T-helper 1 cell treated with Interleukin-12 subunit alpha and Interleukin-12 subunit beta and Interleukin-4 antibody, amounts not matched to agents 30 ng/mL and 1 ng/mL, for 36 hours (primary cell): Measurements from ENCODE around the gene DUSP23. TPM values are rescaled to one million over a fixed set of nuclear protein-coding genes. Genes with fewer than 3 reads are reported as not detected.

ENCODE experiments used
- intact Hi-C: fragments of 100-400 bp; cut with micrococcal nuclease; formaldehyde crosslinking; loops from one replicate; pipeline ENCODE4 v1.15.1; 2024
- total RNA-seq: library from RNA; stranded (reverse); gene quantifications from 2 replicates; pipeline ENCODE4 v1.2.3, GENCODE V29; 2022

Gene DUSP23
- total RNA-seq, 1 donor from 2014 or later: 12.8 TPM

DNA sequence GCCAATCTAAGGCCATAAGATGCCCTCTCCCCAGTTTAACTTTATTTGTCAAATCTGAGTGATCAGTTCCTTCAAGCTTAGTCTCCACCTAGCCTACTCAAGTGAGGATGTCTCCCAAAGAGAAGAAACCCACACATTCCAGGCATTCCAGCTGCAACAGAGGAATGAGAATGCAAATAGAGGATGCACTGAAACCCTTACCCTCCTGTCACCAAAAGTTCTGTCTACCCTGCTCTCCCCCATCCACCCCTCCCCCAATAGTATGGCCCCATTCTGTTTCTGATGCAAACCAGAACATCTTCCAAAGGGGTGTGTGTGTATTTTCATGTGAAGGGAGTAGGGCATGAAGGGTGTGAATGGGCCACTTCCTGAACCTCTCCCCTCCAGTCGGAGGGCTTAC is 3.0 kb downstream of the DUSP23 start:
- intact Hi-C loops: loop anchor here (5.0 kb wide), 2 partner anchors 479 to 706 kb away; partner anchors contain the start of genes AIM2 and DCAF8

DNA sequence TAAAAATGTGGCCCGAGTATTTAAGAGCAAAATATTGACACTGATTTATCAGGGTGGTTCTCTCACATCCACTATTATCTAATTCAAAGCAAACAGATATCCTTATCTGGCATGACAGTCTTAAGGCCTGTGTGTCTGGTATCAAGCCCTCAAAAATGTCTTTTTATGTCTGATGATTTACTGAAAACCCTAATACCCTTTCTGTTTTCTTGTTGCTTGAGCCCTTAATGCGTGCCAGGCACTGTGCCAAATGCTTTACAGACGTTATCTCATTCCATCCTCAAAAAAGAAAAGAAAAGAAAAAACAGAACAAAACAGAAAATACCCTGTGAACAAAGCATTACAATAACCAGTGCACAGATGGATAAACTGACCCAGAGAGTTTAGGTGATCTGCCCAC is 5.7 kb downstream of the DUSP23 start:
- intact Hi-C loops: no loop called here

DNA sequence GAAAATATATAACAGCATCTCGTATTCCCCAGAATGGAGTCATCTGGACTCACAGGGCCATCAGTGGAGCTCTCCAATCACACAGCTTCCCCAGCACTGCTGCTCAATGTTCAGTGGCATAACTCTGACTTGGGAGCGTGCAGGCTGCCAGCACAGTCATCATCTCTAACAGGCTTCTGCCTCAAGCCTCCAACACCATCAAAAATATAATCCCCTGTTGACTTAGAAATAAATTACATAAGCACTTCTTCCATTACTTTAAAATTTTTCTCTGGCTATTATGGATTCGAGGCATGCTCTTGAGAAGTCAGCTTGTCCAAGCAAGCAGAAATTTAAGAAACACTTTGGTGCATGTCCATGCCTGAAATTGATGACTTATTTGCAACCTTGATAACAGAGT is 6.2 kb downstream of the DUSP23 start:
- intact Hi-C loops: no loop called here

DNA sequence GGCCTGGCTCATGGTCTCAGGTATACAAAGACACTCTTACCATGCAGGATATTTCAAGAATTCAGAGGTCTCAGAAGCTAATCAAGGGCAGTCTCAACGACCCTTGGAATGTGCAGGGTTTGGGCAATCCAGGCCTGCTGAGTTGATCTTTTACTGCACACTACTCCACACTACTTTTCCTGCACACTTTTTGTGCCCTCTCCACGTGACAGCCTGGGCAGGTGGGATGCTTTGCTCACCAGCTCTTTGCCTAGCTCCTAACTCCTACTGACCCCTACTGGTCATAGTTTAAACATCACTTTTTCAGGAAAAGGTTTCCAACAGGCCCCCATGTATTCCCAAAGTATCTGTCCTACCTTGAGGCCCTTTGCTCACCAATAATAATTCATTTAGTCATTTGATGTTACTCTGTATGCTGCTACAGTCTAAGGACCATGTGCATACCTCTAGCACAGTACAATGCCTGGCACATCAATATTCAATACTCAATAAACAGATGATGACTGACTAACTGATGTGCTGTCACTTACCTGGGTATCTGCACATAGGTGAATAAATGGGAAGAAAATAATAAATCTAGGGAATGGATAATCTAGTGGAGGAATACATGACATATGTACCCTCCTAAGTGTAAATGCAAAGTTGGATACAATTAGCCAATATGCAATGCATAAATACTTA is 9.6 kb downstream of the DUSP23 start:
- intact Hi-C loops: no loop called here

DNA sequence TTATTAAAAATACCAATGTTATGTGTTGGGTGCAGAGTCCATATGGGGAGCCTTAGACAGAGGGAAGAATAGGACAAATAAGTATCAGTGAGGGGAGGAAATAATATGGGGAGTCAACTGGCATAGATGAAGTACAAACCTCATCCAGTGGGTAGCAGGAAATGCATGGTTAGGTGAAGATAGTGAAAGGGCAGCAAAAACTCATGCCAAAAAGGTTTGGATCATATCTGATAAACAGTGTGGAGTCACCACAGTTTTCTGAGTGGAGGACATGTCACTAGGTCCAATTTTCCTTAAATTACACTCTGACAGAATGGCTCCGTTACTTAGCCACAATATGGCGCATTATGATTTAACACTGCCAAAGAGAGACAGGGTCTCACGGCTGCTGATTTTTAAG is 10.3 kb downstream of the DUSP23 start:
- intact Hi-C loops: no loop called here

DNA sequence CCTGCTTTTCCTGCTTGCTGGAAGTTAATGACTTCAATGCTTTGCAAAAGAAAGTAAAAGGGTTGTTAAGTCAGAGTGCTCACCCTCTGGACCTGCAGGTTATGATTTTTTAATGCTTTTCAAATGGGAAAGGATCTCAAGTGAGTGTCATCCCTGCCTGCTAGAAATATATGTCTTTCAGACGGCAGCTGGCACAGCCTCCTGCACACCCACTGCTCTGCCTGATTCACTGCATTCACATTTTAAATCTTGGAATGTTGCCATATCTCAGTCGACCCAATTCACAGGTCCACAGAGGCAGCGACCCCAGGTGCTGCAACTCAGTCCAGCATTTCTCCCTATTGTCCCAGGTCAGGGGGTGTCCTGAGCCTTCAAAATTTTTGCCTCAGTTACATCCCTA is 10.7 kb downstream of the DUSP23 start:
- intact Hi-C loops: no loop called here

DNA sequence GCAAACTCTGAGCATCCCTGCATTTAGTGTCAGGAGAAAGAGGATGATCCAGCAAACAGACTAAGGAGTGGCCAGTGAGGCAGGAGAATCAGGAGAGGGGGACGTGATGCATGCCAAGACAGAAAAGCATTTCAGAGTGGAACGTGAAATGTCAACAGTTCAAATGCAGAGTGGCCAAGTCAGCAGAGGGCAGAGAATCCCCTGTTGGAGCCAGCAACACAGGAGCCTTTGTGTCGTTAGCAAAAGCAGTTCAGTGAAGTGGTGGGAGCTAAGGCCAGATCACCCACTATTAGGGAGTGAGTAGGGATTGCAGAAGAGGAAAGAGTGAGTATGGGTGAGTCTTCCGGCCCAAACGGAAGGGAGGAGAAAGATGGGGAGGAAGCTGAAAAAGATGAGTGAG is 14.8 kb downstream of the DUSP23 start:
- intact Hi-C loops: no loop called here

DNA sequence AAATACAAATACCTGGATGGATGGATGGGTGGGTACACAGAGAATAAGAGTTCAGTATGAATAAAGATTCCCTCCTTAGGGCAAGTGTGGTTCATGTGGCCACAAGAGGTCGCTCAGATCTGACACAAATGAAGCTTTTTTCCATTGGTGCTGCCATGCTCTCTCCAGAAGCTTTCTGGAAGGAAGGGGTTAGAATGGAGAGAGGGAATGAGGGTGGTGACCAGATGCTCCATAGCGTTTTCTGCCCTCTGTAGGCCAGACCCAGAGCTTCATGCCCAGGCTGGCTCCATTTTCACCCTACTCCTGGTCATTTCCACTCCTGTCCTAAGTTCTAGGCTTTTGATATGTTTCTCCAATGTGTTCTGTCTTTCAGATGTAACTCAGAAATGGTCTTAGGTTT is 18.1 kb downstream of the DUSP23 start:
- intact Hi-C loops: loop anchor here (1.0 kb wide), 5 partner anchors 19 to 232 kb away; partner anchors contain the start of genes DUSP23, PIGM and SLAMF8

DNA sequence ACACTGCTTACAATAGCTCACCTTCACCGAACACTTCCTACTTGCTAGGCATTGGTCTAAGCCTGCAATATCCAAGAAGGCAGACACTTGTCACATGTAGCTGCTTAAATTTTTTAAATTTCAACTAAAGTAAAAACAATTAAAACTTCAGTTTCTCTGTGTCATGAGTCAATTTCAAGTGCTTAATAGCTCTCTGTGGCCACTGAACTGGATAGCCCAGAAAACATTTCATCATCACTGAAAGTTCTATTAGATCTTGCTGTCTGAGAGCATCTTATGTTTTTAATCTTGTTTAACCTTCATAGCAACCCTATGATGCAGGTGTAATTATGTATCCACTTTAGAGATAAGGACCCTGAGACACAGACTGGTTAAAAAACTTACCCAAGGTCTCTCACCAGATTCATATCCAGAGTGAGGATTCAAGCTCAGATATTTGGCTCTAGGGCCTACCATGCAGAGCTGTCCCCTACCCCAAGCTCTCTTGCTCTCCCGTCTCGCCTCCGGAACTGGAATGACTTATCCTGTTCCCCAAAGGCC is 18.8 kb downstream of the DUSP23 start:
- intact Hi-C loops: loop anchor here (1.0 kb wide), 2 partner anchors 27 to 208 kb away; partner anchors contain the start of gene SLAMF8

DNA sequence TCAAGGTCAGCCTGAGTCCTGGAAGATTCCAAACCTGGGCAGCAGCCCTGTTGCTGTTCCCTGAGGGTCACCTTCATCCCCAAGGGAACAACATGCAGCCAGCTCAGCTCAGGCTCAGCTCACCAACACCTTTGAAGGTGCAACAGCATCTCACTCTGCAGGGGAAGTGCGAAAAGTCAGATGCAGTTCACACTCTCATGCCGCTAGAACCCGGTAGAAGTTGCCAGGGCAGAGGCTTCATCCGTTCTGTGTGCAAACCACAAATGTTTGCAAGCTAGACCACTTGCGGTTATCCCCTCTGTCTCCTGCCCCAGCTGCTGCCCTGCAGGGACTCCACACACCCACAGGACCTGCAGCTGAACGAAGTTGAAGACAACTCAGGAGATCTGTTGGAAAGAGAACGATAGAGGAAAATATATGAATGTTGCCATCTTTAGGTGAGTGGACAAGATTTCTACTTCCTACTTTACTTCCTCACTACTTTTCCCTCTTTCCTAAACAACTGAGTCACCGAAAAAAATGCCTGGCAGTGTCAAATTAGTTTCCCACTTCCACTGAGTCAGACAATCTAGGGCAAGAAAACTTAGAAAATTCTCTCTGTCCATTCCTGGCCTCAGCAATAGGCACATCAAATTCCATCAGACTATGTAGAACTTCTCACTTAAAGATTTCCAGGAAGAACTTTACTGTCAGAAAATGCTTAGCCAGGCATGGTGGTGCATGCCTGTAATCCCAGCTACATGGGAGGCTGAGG is 19.6 kb downstream of the DUSP23 start:
- intact Hi-C loops: no loop called here

DNA sequence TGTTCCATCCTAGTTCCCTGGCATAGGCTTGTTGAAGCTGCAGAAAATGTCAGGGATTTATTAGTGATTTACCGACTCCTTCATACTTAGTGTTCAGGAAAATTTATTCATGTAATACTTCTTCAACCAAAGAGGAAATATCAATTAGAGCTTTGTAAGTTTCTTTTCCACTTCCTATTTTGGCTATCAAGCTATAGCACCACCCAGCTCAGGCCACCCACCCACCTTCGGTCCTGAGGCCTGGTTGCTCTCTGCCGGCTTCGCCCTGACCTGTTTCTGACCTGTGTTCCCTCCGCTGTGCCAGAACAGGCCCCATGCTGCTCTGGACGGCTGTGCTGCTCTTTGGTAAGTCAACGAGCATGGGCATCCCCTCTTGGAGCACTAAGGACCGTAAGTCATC is 21.3 kb downstream of the DUSP23 start, which contains the start of gene FCRL6:
TSS of gene FCRL6 (plus strand) at position 250 of the 400 bp plus-strand sequence. CDS start at position 315, 65 bp downstream.
- intact Hi-C loops: no loop called here

DNA sequence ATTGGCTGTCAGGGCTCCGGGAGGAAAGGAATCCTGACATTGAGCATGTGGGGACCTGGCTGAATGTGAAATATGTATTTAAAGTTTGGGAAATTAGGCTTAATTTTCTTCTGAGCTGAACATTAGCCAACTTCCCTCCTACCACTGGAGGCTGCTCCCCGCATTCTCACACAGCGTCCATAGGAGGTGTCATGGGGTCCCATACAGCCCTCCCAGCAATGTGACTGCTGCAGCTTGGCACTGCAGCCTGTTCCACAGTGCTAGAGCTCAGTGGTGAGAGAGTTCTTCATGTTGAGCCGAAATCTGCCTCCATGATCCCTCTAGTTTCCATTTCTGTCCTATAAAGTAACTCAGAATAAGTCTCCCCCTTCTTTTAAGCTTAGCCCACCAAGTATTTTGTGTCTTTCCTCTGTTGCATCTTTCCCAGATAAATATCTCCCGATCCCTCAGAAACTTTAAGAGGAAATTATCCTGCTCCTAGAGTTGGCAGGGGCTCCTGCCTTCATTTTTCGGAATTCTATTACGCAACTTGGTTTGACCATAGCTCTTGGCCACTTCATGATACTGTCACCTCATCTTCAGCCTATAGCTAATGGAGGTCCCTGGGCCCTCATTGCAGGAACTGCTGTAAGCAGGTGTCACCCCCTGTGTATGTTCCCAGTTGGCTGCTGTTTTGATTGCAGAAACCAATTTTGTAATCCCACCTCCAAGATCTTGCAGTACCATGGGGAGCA is 23.4 kb downstream of the DUSP23 start:
- intact Hi-C loops: no loop called here

DNA sequence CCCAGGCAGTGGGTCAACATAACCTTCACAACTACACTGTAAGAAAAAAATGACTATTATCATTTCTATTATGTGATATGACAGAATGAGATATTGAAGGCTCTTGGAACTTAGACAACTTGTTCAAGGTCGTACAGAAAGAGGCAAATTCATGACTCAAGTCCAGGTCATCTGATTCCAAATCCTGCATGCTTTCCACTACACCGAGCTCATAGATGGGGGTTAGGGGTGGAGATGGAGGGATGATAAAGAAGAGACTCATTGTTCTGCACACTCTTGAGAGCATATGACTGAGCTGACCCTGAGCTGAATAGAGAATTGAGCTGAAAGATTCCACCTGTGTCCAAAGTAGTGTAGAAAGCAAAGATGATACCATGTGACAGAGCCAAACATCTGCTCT is 24.2 kb downstream of the DUSP23 start:
- intact Hi-C loops: no loop called here

DNA sequence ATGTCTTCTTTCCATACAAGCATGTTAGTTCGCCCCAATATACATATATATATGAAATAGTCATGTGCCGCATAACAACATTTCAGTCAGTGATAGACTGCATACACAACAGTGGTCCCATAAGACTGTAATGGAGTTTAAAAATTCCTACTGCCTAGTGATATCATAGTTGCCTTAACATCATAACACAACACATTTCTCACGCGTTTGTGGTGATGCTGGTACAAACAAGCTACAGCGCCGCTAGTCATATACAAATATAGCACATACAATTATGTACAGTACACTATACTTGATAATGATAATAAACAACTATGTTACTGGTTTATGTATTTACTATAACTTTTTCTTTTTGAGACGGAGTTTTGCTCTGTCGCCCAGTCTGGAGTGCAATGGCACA is 35.2 kb downstream of the DUSP23 start:
- intact Hi-C loops: loop anchor here (5.0 kb wide), 1 partner anchor 36 kb away; no protein-coding TSS in a partner anchor

DNA sequence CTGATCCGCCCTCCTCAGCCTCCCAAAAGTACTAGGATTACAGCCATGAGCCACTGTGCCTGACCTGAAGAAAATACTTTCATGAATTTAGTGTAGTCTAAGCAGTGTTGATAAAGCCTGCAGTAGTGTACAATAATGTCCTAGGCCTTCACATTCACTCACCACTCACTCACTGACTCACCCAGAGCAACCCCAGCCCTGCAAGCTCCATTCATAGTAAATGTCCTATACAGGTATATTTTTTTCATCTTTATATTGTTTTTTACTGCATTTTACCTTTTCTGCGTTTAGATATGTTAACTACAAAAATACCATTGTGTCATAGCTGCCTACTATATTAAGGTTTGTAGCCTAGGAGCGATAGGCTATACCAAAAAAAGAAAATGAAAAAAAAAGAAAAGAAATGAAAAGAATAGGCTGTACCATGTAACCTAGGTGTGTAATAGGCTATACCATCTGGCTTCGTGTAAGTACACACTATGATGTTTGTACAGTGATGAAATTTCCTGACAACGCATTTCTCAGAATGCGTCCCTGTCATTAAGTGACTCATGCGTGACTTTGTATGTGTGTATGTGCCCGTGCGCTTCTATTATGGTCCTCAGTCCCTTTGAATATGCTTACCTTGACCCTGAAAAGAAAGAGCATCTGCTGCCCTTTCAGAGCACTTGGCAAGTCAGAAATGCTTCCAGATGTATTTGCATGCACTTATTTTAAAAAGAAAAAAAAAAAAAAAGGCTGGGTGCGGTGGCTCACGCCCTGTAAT is 36.7 kb downstream of the DUSP23 start:
- intact Hi-C loops: loop anchor here (5.0 kb wide), 1 partner anchor 35 kb away; no protein-coding TSS in a partner anchor

DNA sequence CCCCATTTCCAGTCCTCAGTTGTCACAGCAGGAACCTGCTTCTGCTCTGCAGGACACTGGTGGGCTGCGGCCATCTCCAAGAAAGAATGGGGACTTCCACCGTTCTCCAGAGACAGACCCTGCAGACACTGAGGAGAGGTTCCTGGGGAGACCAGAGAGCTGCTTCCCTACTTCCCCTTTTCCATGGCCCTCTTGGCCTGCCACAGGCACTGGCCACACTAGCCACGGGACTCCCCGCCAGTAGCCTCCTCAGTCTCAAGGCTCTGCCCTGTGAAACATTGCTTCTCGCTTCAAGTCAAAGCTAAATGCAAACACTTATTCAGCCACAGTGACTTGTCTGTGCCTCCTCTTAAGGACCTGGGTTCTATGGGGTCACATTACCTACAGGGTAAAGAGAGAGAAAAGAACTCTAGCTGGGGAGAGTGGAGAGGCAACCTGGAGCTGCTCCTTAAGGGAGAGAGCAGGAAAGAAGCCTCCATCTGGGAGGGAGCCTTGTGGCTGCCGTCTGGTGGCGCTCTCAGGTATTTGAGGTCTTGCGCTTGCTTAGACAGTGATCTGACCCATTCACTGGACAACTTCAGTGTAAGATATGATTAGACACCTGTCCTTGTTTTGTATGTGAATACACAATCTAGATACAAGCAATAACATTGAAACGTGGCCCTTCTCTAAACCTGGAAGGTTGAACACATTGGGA is 40.6 kb downstream of the DUSP23 start:
- intact Hi-C loops: no loop called here

DNA sequence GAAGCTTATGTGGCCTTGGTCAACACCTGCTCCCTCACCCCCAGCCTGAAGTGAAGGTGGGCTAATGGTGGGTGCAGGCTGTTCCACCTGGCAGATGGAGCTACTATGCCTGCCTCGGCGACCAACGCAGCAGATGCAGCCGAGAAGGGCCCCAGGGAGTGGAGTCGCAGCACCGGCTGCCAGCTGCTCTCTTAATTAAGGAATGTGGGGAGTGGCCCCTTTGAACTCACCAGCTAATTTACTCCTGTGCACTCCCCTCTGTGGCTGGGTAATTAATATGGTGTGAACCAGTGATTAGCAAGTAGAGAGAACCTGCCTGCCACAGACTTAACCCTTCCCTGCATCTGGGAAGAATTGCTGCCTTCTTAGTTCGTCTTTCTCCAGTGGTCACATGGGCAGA is 42.6 kb downstream of the DUSP23 start:
- intact Hi-C loops: no loop called here

DNA sequence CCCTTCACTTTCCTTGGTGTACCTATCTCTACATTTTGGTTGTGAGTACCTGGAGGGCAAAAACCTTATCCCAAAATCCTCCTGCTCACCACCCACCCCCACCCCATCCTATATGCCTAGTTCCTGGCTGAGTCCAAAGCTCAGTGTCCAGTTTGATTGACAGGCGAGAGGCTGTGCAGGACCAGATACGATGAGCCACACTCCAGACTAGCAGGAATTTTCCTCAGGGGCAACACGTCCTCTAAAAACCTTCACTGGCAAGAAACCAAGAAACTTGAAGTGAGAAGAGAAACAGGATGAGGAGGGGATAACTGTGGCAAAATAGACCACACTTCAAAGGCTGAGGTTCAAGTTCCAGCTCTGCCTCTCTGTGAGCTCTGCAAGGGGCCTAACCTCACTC is 44.8 kb downstream of the DUSP23 start:
- intact Hi-C loops: no loop called here

DNA sequence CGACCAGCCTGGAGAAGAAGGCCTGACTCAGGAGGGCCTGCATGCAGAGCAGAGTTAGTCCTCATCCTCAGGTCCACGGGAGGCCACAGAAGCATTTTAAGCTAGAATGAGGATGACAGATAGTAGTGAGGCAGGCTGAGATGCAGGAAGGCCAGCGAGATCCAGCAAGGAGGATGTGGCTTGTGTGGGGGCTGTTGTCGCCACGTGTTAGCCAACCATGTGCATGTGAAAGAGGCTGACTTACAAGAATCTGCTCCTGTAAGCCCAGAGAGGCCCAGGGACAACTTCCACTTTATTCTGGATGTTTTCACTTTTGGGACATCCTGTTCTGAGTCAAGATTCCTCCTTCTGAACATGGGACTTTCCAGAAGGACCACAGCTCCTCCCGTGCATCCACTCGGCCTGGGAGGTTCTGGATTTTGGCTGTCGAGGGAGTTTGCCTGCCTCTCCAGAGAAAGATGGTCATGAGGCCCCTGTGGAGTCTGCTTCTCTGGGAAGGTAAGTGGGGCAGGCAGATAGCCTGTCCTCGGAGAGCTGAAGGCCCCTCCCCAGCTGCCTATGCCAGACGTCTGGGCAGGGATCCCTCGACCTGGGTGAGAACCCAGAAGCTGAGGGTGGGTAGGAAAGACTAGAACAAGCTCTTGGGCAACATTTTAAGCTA is 45.8 kb downstream of the DUSP23 start, which contains the start of gene SLAMF8:
TSS of gene SLAMF8 (plus strand) at position 433 of the 661 bp plus-strand sequence. CDS start at position 459, 26 bp downstream.
- intact Hi-C loops: loop anchor here (1.0 to 2.0 kb wide), 3 partner anchors 27 to 64 kb away; partner anchors contain the start of gene DUSP23
